Stimulated activated CD8-positive, alpha-beta memory T cell treated with anti-CD3 and anti-CD28 coated beads, Interleukin-4, amount 100 ng/mL, for 1 hour (primary cell): ENCODE measurements around the gene CCDC57.

Source experiments
- DNase-seq, 2 donors: peaks; one replicate each; pipeline ENCODE4 v3.0.0-alpha.2; 2020; ENCODE audit warnings: low read depth in 2 of 2, low spot score in 1 of 2

CCDC57 gene

GRCh38 chr17:82096709-82097183, 115.9 kb downstream of the CCDC57 start:
- no peak for DNase-seq

GRCh38 chr17:82095777-82096708, 116.6 kb downstream of the CCDC57 start:
- no peak for DNase-seq

- no peak for DNase-seq
Measured at GRCh38 chr17:82094931-82095776, 117.5 kb downstream of the CCDC57 start.

- DNase-seq: no peak
Measured at GRCh38 chr17:82092995-82093751, 119.5 kb downstream of the CCDC57 start.

GRCh38 chr17:82092628-82092994, 120.0 kb downstream of the CCDC57 start:
- no peak for DNase-seq

DNA sequence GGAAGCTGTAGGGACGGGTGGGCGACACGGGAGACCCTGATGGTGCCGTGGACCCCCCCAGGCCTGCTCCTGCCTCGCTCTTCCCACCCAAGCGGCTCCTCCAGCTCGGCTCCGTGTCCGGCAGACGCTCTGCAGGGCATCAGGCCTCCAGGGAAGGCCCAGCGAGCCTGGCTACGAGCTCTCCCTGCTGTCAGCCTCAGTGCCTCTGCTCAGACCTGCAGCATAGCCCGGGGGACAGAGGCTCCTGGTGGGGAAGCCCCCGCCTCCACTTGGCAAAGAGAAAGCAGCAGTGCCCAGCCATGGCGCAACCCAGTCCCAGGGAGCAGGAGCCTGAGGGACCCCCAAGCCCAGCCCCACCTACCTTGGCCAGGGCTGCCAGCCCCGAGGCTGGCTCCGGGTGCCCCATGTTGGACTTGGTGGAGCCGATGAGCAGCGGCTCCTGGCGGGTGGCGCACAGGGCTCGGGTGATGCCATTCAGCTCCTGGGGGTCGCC, 120.5 kb downstream of the CCDC57 start:
- no peak for DNase-seq

DNA sequence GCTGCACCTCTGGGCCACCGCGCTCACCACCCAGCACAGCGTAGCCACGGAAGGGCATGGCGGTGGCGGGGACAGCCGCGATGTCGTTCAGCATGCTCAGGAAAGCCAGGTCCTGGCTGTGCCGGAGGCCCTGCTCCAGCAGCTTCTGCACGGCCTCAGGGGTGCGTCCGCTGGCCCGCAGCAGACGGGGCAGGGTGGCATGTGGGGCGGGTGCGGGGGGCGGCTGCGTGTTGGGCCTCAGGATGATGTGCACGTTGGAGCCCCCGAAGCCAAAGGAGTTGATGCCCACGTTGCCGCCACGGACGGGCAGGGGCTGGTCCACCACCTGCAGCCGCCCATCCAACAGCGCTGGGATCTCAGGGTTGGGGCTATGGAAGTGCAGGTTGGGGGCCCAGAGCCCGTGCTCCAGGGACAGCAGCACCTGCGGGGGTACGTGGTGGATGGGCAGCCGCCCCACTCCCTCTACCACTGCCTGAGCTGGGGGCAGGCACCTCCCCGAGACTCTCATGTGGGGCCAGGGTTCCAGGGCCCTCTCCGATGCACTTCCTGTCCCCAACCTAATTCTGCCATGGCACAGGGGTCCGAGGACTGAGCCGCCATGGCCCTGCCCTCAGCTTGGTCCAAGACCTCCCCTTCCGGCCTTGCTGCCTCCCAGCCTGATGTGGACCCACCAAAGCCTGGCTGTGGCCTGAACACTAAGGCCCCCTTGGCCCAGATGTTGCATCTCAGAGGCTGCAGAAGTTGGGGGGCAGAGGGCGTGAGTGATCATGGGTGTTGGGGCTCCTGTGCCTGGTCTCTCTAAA, 121.2 kb downstream of the CCDC57 start:
- no peak for DNase-seq

GRCh38 chr17:82090549-82091263, 121.9 kb downstream of the CCDC57 start:
- no peak for DNase-seq

DNA sequence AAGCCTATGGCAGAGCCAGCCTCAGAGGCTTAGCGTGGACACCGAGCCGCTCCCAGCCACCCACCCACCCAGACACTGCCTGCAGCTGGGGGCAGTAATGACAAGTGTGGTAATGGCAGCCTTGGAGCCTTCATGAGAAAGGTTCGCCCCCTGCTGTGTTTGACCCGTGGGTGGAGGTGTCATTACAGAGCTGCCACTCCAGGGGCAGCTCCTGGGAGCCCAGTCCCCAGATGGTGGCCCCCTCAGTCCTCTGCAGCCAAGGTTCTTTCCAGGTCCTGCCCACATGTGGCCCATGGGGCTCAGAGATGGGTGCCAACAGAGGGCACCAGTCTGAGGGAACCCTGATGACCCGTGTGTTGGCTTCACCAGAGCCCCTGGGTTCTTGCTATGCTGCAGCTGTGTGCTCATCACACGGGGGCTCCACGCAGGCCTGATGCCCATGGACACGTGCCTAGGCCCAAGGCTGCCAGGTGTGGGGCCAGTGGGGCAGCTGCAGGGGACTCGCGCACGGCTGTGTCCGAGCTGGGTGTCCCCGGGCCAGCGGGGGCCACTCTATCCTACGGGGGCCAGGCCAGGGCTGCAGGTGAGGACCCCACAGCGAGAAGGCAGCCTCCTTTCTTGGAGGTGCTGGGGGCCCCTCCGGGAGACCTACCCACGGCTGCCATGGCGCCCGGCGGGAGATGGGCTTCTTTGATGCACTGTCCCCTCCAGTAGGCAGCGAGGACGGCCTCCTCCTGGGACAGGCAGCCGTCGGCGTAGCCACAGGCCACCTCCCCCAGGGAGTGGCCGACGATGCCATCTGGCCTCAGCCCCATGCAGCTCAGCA, 122.7 kb downstream of the CCDC57 start:
- DNase-seq: no peak

GRCh38 chr17:82088838-82089722, 123.6 kb downstream of the CCDC57 start:
- no peak for DNase-seq

- no peak for DNase-seq
Measured at GRCh38 chr17:82087961-82088837, 124.4 kb downstream of the CCDC57 start.

GRCh38 chr17:82086941-82087906, 125.4 kb downstream of the CCDC57 start:
- no peak for DNase-seq

GRCh38 chr17:82085931-82086764, 126.5 kb downstream of the CCDC57 start:
- no peak for DNase-seq

DNA sequence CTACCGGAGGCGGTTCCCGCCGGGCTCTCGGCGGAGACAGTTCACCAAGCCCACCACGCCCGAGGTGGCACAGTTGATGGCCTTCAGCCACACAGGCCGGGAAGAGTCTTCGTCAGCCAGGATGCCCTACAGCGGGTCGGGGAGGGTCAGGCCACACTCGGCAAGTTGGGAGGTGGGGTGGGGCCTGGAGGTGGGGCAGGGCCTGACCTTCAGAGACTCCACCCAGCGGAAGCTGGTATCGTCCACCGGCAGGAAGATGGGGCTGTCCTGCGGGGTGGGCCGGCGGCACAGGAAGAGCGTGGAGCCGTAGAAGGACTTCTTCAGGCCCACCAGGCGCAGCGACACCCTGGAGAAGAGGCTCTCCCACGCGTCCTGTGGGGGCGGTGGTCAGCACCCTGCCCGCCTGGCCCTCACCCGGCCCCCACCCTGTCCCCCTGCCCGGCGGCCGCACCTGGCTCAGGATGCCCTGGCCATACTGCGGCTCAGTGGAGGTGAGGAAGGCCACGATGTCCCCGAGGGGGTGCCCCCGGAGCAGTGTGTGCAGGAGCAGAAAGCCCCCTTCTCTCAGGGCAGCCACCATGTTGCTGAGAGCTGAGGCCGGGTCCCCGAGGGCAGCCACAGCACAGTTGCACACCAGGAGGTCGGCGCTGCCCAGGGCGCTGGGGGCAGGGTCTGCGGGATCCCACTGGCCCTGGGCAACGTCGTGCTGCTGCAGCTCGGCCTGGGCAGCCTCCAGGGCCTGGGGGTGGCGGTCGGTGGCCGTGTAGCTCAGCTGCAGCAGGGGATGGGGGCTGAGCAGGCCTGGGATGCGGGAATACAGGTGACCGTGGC, 127.4 kb downstream of the CCDC57 start:
- DNase-seq: no peak
